T-helper 17 cell (primary cell): Measurements from ENCODE around the gene C1GALT1. TPM values are rescaled to one million over a fixed set of nuclear protein-coding genes. Genes with fewer than 3 reads are reported as not detected.

Experiments
- ATAC-seq: fragments of 150-1000 bp; cut with Tn5 transposase; 2 replicates; pipeline ENCODE4 v1.10.0; 2021; ENCODE audit warnings: mild to moderate bottlenecking, moderate library complexity
- DNase-seq, 3 donors: peaks; one replicate each; pipeline versions ENCODE4 v3.0.0 to v3.0.0-alpha.2; 2020 to 2021
- H3K9me3 ChIP-seq: one replicate; pipeline ENCODE4 v1.7.0; 2013; ENCODE audit warnings: low read length, mild to moderate bottlenecking; ENCODE audit not compliant: control insufficient read depth, poor library complexity, severe bottlenecking
- H3K27ac Mint-ChIP-seq: one replicate; pipeline ENCODE4 v1.8.0; 2022; ENCODE audit warnings: mild to moderate bottlenecking, moderate library complexity, mixed read lengths
- H3K27me3 Mint-ChIP-seq: one replicate; pipeline ENCODE4 v1.8.0; 2022; ENCODE audit warnings: mixed read lengths
- H3K36me3 Mint-ChIP-seq: one replicate; pipeline ENCODE4 v1.8.0; 2022; ENCODE audit warnings: low read depth, mixed read lengths
- H3K4me1 Mint-ChIP-seq: one replicate; pipeline ENCODE4 v1.8.0; 2022; ENCODE audit warnings: mild to moderate bottlenecking, mixed read lengths
- H3K4me3 Mint-ChIP-seq: one replicate; pipeline ENCODE4 v1.8.0; 2022; ENCODE audit warnings: mild to moderate bottlenecking, moderate library complexity, mixed read lengths
- total RNA-seq, 4 donors: library from RNA in 2 of 4; stranded (reverse) in 2 of 4; gene quantifications; one replicate each; pipeline ENCODE4 v1.2.3 and lab custom pipeline; 2022 to 2026

Gene C1GALT1
- total RNA-seq, 2 donors from 2014 or later: 51.4 to 54.2 TPM

- DNase-seq (no peak), ATAC-seq (no peak)
- no peaks in the 10 kb centered on the region for H3K27me3 Mint-ChIP-seq
- no peak overlapping the region for H3K27ac Mint-ChIP-seq
- no peak overlapping the region for H3K4me3 Mint-ChIP-seq
- no peaks in the 10 kb centered on the region for H3K9me3 ChIP-seq
- H3K36me3 Mint-ChIP-seq: peaks cover 20% of the 10 kb centered on the region
- peaks cover 26% of the 10 kb centered on the region for H3K4me1 Mint-ChIP-seq
Observed at GRCh38 chr7:7219216-7219615, 36.9 kb downstream of the C1GALT1 start.

GRCh38 chr7:7220821-7221220, 38.5 kb downstream of the C1GALT1 start:
- H3K36me3 Mint-ChIP-seq: peaks cover 20% of the 10 kb centered on the region
- ATAC-seq (no peak), DNase-seq (no peak)
- H3K9me3 ChIP-seq: no peaks in the 10 kb centered on the region
- peaks cover 34% of the 10 kb centered on the region for H3K4me1 Mint-ChIP-seq
- no peaks in the 10 kb centered on the region for H3K27me3 Mint-ChIP-seq
- peak overlapping the region; percentile 53 for H3K4me3 Mint-ChIP-seq
- H3K27ac Mint-ChIP-seq: peak overlapping the region; percentile 24

- peak overlapping the region; percentile 24 for H3K27ac Mint-ChIP-seq
- H3K27me3 Mint-ChIP-seq: no peaks in the 10 kb centered on the region
- H3K9me3 ChIP-seq: no peaks in the 10 kb centered on the region
- peaks cover 31% of the 10 kb centered on the region for H3K4me1 Mint-ChIP-seq
- no peak overlapping the region for H3K4me3 Mint-ChIP-seq
- H3K36me3 Mint-ChIP-seq: peaks cover 17% of the 10 kb centered on the region
- DNase-seq (no peak), ATAC-seq (no peak)
Observed at GRCh38 chr7:7221599-7222038, 39.3 kb downstream of the C1GALT1 start.

- Mint-ChIP-seq H3K4me1 (peaks cover 24% of the 10 kb centered on the region), H3K36me3 (peaks cover 6% of the 10 kb centered on the region), H3K27me3 (no peaks in the 10 kb centered on the region), H3K4me3 (no peak overlapping the region), H3K27ac (peak overlapping the region; percentile 9)
- H3K9me3 ChIP-seq: no peaks in the 10 kb centered on the region
- DNase-seq (no peak), ATAC-seq (no peak)
Observed at GRCh38 chr7:7223250-7223649, 40.9 kb downstream of the C1GALT1 start.

- Mint-ChIP-seq H3K27ac (no peak overlapping the region), H3K4me3 (no peak overlapping the region), H3K4me1 (peaks cover 19% of the 10 kb centered on the region), H3K36me3 (peaks cover 3% of the 10 kb centered on the region), H3K27me3 (no peaks in the 10 kb centered on the region)
- no peaks in the 10 kb centered on the region for H3K9me3 ChIP-seq
- ATAC-seq (no peak), DNase-seq (no peak)
Observed at GRCh38 chr7:7226407-7226806, 44.1 kb downstream of the C1GALT1 start.

GRCh38 chr7:7228472-7228871, 46.1 kb downstream of the C1GALT1 start:
- Mint-ChIP-seq H3K27ac (no peak overlapping the region), H3K36me3 (peaks cover 4% of the 10 kb centered on the region)
- no peak for ATAC-seq

GRCh38 chr7:7228967-7229366, 46.6 kb downstream of the C1GALT1 start:
- Mint-ChIP-seq H3K27ac (no peak overlapping the region), H3K27me3 (no peaks in the 10 kb centered on the region), H3K36me3 (peaks cover 4% of the 10 kb centered on the region)

More at GRCh38 chr7:7228472-7228871, 46.1 kb downstream of the C1GALT1 start:
- no peaks in the 10 kb centered on the region for H3K27me3 Mint-ChIP-seq
- no peaks in the 10 kb centered on the region for H3K9me3 ChIP-seq
- no peak overlapping the region for H3K4me3 Mint-ChIP-seq
- peaks cover 17% of the 10 kb centered on the region for H3K4me1 Mint-ChIP-seq
- no peak for DNase-seq

GRCh38 chr7:7231000-7231399, 48.7 kb downstream of the C1GALT1 start:
- no peaks in the 10 kb centered on the region for H3K9me3 ChIP-seq
- peaks cover 8% of the 10 kb centered on the region for H3K36me3 Mint-ChIP-seq
- DNase-seq (no peak), ATAC-seq (no peak)
- H3K27me3 Mint-ChIP-seq: no peaks in the 10 kb centered on the region
- H3K4me3 Mint-ChIP-seq: no peak overlapping the region
- peaks cover 15% of the 10 kb centered on the region for H3K4me1 Mint-ChIP-seq
- no peak overlapping the region for H3K27ac Mint-ChIP-seq

More at GRCh38 chr7:7228967-7229366, 46.6 kb downstream of the C1GALT1 start:
- ATAC-seq (no peak), DNase-seq (no peak)
- Mint-ChIP-seq H3K4me1 (peaks cover 17% of the 10 kb centered on the region), H3K4me3 (no peak overlapping the region)
- no peaks in the 10 kb centered on the region for H3K9me3 ChIP-seq

GRCh38 chr7:7231865-7232264, 49.5 kb downstream of the C1GALT1 start:
- H3K27ac Mint-ChIP-seq: no peak overlapping the region
- peaks cover 18% of the 10 kb centered on the region for H3K4me1 Mint-ChIP-seq
- no peaks in the 10 kb centered on the region for H3K9me3 ChIP-seq
- no peak for ATAC-seq
- peaks cover 11% of the 10 kb centered on the region for H3K36me3 Mint-ChIP-seq
- no peak overlapping the region for H3K4me3 Mint-ChIP-seq
- H3K27me3 Mint-ChIP-seq: no peaks in the 10 kb centered on the region
- DNase-seq: no peak

GRCh38 chr7:7235347-7235746, 53.0 kb downstream of the C1GALT1 start:
- DNase-seq: no peak
- ATAC-seq: no peak
- H3K27me3 Mint-ChIP-seq: no peaks in the 10 kb centered on the region
- peaks cover 31% of the 10 kb centered on the region for H3K4me1 Mint-ChIP-seq
- H3K4me3 Mint-ChIP-seq: no peak overlapping the region
- no peaks in the 10 kb centered on the region for H3K9me3 ChIP-seq
- peaks cover 15% of the 10 kb centered on the region for H3K36me3 Mint-ChIP-seq
- H3K27ac Mint-ChIP-seq: peak overlapping the region; percentile 46

- Mint-ChIP-seq H3K27me3 (no peaks in the 10 kb centered on the region), H3K4me1 (peaks cover 31% of the 10 kb centered on the region), H3K4me3 (no peak overlapping the region), H3K36me3 (peaks cover 15% of the 10 kb centered on the region), H3K27ac (peak overlapping the region; percentile 46)
- DNase-seq (no peak), ATAC-seq (no peak)
- H3K9me3 ChIP-seq: no peaks in the 10 kb centered on the region
Observed at GRCh38 chr7:7236041-7236440, 53.7 kb downstream of the C1GALT1 start.

- Mint-ChIP-seq H3K27me3 (no peaks in the 10 kb centered on the region), H3K4me1 (peaks cover 31% of the 10 kb centered on the region), H3K36me3 (peaks cover 13% of the 10 kb centered on the region), H3K4me3 (no peak overlapping the region), H3K27ac (no peak overlapping the region)
- ATAC-seq: no peak
- DNase-seq: no peak
- H3K9me3 ChIP-seq: no peaks in the 10 kb centered on the region
Observed at GRCh38 chr7:7237201-7237977, 55.0 kb downstream of the C1GALT1 start.

GRCh38 chr7:7237978-7238267, 55.6 kb downstream of the C1GALT1 start:
- Mint-ChIP-seq H3K4me1 (peaks cover 35% of the 10 kb centered on the region), H3K27ac (no peak overlapping the region), H3K36me3 (peaks cover 16% of the 10 kb centered on the region), H3K4me3 (no peak overlapping the region), H3K27me3 (no peaks in the 10 kb centered on the region)
- DNase-seq (no peak), ATAC-seq (no peak)
- no peaks in the 10 kb centered on the region for H3K9me3 ChIP-seq

- no peak for DNase-seq
- Mint-ChIP-seq H3K27me3 (no peaks in the 10 kb centered on the region), H3K4me1 (peaks cover 33% of the 10 kb centered on the region), H3K36me3 (peaks cover 16% of the 10 kb centered on the region), H3K4me3 (no peak overlapping the region), H3K27ac (peak overlapping the region; percentile 76)
- no peaks in the 10 kb centered on the region for H3K9me3 ChIP-seq
- ATAC-seq: no peak
Observed at GRCh38 chr7:7239346-7239745, 57.0 kb downstream of the C1GALT1 start.
